ENCODE data around the gene OR10A5.

- TF ChIP-seq CTCF (IDR thresholded peaks at IDR 0.05), result no peak
- TF ChIP-seq POLR2A (IDR thresholded peaks at IDR 0.05), result no peak
Measured at GRCh38 chr11:6825231-6825744, 20.2 kb upstream of the OR10A5 start.

Measured in esophagus squamous epithelium (tissue), 4 donors.